ENCODE data around the gene KLHDC9. TPM values are rescaled to one million over a fixed set of nuclear protein-coding genes. Genes with fewer than 3 reads are reported as not detected.

The KLHDC9 gene
- total RNA-seq, 2 donors from 2014 or later, result 2.4 to 4.2 TPM

Other genes starting within 250 kb of the KLHDC9 start
- under 1 TPM; 0.48 to 0.65 TPM for gene CD244, start 235.5 kb upstream of the KLHDC9 start, total RNA-seq
- under 1 TPM; 0.29 to 0.60 TPM for gene ITLN1, start 213.2 kb upstream of the KLHDC9 start, total RNA-seq
- gene ITLN2, start 143.6 kb upstream of the KLHDC9 start, total RNA-seq, result not detected
- gene F11R, start 77.2 kb upstream of the KLHDC9 start, total RNA-seq, result 10 to 100 TPM; 16.0 to 17.3 TPM
- gene TSTD1, start 59.4 kb upstream of the KLHDC9 start, total RNA-seq, result 10 to 100 TPM in 1 of 2 donors, 1 to 10 TPM in 1; 4.5 to 12.5 TPM
- 10 to 100 TPM; 33.5 to 40.0 TPM for gene USF1, start 52.4 kb upstream of the KLHDC9 start, total RNA-seq
- 10 to 100 TPM; 10.5 to 15.2 TPM for gene ARHGAP30, start 28.5 kb upstream of the KLHDC9 start, total RNA-seq
- under 1 TPM in 1 of 2 donors, not detected in 1; 0.19 TPM for gene NECTIN4, start 8.8 kb upstream of the KLHDC9 start, total RNA-seq
- gene PFDN2, start 19.7 kb downstream of the KLHDC9 start, total RNA-seq, result 10 to 100 TPM; 35.8 to 43.6 TPM
- gene NIT1, start 19.7 kb downstream of the KLHDC9 start, total RNA-seq, result 10 to 100 TPM; 23.7 to 29.6 TPM
- gene DEDD, start 34.3 kb downstream of the KLHDC9 start, total RNA-seq, result 10 to 100 TPM; 32.1 to 35.8 TPM
- 10 to 100 TPM; 54.8 to 63.0 TPM for gene UFC1, start 55.6 kb downstream of the KLHDC9 start, total RNA-seq
- 10 to 100 TPM; 12.9 to 20.8 TPM for gene USP21, start 61.1 kb downstream of the KLHDC9 start, total RNA-seq
- 10 to 100 TPM; 15.0 to 16.8 TPM for gene PPOX, start 68.1 kb downstream of the KLHDC9 start, total RNA-seq
- 10 to 100 TPM; 12.7 to 17.3 TPM for gene B4GALT3, start 79.1 kb downstream of the KLHDC9 start, total RNA-seq
- gene ADAMTS4, start 100.7 kb downstream of the KLHDC9 start, total RNA-seq, result 100 to 1,000 TPM in 1 of 2 donors, 10 to 100 TPM in 1; 28.0 to 125 TPM
- 10 to 100 TPM; 54.3 to 57.9 TPM for gene NDUFS2, start 104.0 kb downstream of the KLHDC9 start, total RNA-seq
- 100 to 1,000 TPM in 1 of 2 donors, 10 to 100 TPM in 1; 40.4 to 101 TPM for gene FCER1G, start 116.9 kb downstream of the KLHDC9 start, total RNA-seq
- gene APOA2, start 125.3 kb downstream of the KLHDC9 start, total RNA-seq, result not detected
- 10 to 100 TPM; 13.4 to 15.0 TPM for gene TOMM40L, start 127.7 kb downstream of the KLHDC9 start, total RNA-seq
- not detected for gene NR1I3, start 139.8 kb downstream of the KLHDC9 start, total RNA-seq
- gene PCP4L1, start 160.4 kb downstream of the KLHDC9 start, total RNA-seq, result 1 to 10 TPM; 3.0 to 4.6 TPM
- gene MPZ, start 211.6 kb downstream of the KLHDC9 start, total RNA-seq, result 1 to 10 TPM; 1.3 to 1.5 TPM
- gene SDHC, start 216.0 kb downstream of the KLHDC9 start, total RNA-seq, result 100 to 1,000 TPM; 119 to 123 TPM

Data from posterior vena cava (tissue), 2 donors.